NK-92 (cell line): Measurements from ENCODE around the gene LHPP.

Experiments used
- DNase-seq: peaks from one replicate; lab custom pipeline; 2025; ENCODE audit not compliant: unreplicated experiment; lab: John Stamatoyannopoulos, UW

The LHPP gene

DNA sequence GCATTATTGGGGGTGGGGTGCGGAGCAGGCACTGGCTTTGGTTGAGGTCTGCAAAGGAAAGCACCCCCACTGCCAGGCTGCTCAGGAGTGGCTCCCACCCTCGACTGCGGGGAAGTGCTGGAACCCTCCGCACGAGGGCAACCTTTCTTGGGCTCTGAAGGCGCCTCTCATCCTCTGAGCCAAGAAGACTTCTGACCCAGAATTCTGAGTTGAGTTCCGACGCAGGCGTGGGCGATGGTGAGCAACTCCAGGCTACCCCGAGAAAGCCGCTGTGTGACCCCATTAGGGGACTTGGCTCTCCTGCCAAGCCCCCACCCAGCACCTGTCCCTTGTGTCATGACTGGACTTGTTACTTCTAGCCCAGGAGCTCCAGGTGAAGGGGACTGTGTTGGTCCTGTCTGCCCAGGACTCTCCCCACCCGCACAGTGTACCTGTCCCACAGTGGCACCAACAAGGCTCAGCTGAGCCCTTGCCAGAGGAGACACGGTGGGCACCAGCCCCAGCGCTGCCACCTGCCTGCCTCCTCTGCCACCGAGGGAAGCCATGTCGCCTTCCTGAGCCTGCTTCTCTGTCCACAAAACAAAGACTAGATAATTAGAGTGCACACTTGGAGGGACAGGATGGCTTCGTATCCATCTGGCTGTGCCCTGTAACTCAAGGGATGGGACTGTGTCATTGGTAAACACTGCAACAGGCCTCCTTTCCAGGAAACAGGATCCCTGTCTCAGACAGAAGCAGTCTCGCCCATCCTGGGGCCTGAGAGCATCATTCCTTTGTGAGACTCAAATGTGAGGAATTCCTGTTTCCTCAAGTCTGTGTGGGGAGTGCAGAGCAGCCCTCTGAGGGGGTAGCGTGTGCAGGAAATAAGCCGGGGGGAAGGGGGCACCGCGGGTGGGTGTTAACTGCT, 128.8 kb downstream of the LHPP start:
- no peak for DNase-seq

DNA sequence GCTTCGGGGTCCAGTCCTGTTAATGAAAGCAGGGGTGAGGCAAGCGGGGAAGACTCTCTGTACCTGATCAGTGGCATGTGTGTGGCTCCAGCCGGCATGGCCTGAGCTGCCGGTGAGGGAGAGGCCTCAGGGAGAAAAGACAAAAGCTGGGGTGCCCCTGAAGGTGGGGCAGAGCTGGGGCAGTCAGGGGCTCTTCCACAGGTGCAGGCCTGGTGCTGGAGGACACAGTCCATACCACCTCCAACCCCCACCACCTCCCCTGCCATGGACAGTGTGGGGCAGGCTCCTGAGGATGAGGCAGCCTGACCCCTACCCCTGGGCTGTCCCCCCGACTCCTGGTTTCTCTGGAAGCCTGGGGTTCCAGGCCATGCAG, 129.5 kb downstream of the LHPP start:
- DNase-seq, result no peak

DNA sequence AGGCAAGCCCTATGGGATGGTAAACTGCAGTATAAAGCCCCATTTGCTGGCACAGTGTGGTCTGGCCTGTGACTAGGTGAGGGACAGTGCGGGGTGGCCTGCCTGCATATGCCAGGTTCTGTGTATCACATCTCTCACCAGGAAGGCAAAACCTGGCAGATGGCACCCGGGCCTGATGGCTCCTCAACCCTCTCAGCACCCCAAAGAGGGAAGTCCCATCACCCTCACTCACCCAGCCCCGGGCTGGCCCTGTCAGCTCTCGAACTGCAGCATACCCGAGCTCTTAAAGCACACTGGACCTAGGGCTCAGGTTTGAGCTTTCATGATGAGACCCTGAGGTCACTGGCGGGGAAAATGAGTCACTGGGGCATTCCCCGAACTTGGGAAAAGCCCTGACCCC, 130.5 kb downstream of the LHPP start:
- DNase-seq, result no peak

DNA sequence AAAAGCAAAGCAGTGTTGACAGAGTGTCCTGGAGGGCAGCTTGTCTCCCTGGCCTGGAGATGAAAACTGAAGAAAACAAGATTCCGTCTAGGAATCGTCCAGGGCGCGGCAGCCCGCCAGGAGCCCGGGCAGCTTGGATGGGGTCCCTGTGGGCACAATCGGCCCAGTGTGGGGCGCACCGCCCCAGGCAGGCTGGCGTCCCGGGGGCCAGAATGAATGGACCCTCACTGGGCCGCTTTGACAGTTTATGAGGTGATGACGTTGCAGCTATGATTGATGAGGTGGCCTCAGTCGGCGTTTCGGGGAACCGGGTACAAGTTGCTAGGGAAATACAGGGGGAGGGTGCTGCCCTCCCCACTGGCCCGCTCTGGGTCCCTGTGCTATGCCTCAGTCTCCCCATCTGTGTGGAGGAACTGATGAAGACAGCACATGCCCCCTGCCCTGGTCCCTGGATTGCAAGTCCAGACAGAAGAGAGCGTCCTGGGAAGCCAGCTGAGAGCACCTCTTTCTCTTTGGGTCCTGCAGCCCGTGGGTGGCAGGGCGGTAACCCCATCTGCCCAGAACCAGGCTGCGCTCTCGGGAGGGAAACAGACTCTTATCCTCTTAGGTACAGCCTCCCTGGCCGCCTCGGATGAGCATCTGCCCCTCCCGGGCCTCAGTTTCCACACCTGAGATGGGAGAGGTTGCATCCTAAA, 131.3 kb downstream of the LHPP start:
- DNase-seq, result no peak

DNA sequence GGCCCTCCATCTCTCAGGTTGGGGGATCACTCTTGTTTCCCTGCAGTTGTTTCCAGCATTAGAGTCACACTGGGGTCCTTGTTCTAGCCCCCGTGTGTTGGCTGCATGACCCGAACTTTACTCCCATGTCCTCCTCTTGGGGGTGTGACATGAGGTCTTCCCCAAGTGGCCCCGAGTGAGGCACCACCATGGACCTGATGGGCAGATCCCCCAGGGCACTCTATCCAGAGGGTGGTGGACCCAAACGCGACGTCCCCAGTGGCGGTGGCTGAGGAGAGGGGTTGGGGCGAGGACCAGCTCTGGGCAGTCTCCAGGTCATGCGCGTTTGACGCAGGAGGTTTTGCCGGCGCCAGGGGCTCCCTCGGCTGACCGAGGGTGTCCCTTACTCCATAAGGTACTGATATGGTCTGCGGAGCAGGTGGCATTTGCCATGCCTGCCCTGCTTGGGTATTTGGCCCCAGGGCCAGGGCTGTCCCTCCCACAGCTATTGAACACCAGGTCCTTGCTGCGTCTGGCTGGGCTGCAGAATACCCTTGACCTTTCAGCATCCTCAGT, 131.9 kb downstream of the LHPP start:
- no peak for DNase-seq

DNA sequence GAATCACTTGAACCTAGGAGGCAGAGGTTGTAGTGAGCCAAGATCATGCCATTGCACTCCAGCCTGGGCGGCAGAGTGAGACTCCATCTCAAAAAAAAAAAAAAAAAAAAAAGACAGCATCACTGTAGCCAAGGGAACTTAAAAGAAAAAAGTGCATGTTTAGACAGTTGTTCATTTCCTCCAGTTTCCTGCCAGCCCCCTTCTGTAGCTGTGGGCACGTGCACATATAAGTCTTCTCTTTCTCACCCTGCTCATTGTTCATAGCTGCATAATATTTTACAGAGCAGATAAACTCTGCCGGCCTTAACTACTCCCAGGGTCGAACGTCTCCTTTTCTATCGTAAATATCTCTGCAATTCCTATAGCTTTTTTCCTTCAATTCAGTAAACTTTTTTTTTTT, 132.6 kb downstream of the LHPP start:
- DNase-seq, result no peak

DNA sequence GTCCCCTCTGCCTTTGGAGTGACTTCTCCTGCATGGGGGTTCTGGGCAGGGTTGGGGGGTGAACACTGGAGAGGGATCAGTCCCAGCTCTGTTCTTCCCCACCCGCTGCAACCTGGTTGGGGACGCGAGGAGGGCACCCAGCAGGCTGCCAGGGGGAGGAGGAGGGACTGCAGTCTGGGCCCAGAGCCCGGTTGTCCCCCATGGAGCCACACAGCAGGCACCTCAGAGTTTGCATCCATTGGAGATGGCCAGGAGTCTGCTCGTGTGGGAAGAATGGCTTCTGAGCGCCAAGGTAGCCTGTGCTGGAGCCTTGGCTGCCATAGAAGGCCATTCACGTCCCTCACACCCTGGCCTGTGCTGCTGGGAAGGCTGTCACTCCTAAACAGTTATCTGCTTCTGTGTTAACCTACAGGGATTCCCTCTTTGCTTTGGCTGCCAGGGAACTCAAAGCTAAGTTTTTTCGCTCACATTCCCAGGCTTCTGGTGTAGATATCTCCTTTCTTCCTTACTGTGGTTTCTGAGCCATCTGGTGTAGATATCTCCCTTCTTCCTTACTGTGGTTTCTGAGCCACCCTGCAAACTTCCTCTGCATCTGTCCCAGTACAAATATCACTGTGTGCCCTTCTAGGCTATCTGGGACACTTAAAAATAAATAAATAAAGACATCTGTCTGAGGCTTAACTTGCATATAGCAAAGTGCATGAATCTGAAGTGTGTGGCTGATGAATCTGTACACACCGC, 133.7 kb downstream of the LHPP start:
- DNase-seq, result no peak

DNA sequence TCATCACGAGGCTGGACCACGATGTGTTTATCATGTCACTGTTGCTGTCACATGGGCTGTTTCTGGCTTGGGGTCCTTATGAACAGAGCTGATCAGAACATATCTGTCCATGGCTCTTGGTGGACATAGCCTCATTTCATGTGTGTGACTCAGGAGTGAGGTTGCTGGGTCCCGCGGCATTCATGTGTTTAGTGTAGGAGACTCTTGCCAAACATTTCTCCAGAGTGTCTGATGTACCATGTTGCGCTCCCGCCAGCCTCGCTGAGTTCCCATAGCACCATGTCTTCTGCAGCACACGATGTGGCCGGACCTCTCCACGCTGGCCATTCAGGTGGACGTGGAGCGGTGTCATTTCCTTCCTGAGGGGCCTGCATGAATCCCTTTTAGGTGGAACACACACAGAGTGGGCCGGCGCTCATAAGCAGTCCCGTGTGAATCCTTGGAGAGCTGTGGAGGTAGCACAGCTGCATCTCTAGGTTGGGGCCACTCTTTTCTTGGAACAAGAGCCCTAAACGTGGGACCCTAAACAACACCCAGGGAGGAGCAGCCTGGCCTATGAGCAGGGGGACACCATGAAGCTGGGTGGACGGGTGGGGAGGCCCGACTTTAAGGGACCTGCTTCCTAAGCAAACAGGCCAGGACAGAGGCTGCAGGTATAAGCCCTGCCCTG, 134.6 kb downstream of the LHPP start:
- no peak for DNase-seq

DNA sequence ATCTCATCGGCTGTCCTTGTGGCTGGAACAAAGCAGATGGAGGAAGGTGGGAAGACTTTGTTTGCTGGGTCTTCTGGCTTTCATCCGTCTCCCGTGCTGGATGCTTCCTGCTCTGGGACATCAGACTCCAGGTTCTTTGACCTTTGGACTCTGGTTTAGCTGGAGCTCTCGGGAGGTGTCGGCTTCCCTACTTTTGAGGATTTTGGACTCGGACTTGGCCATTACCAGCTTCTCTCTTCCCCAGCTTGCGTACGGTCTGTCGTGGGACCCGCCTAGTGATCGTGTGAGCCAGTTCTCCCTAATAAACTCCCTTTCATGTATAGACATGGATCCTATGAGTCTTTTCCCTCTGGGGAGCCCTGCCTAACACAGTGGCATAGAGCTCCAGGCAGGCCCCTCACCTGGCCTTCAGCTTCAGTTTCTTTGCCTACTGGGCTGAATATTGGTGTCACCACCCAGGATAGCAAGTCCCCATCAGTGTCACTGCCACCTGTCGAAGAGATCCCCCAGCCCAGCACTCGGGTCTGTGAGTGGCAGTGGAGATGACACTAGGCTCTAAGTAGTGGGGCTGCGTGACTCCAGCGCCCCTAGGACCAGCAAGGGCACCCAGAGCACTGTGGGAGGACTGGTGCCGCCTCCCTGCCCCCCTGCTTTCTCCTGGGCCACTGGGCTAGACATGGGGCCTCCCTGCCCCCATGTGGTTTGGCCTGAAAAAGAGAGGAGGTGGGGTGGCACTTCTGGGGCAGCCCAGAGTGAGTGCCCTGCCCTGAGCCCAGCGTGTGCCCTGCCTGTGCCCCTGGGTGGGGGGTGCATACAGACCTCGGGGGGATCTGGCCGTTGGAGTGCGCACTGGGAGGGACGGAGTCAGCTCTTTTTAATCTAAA, 135.6 kb downstream of the LHPP start:
- no peak for DNase-seq

DNA sequence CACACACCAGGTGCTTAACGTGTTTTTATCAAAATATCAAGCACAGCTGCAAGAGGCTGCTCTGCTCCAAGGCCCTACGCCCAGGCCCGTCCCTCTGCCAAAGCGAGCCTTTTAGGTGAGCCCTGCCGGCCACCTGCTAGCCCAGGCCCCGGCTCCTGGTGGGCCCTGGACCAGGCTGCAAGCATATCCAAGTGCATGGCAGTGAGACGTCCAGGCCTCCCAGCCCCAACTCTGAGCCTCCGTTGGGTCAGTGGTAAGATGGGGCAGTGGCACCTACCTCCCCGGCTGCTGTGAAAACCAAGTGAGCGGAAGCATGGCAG, 136.2 kb downstream of the LHPP start:
- no peak for DNase-seq

DNA sequence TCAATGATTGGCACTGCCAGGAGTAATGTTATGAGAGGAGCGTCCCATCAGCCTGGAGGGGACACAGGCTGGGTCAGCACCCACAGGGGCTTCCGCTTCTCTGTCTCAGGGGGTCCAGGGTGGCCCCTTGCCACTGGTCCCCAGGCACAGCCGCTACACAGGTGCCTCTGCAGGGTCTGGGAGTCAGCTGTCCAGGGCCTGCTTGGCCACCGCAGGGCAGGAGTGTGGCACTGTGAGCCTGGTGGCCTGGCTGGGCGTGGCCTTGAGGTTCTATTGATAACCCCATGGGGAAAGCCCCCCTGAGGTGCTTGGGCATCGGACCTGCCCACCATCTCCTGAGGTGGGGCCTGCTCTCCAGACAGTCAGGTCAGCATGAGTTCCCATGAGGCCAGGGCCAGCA, 136.6 kb downstream of the LHPP start:
- no peak for DNase-seq

DNA sequence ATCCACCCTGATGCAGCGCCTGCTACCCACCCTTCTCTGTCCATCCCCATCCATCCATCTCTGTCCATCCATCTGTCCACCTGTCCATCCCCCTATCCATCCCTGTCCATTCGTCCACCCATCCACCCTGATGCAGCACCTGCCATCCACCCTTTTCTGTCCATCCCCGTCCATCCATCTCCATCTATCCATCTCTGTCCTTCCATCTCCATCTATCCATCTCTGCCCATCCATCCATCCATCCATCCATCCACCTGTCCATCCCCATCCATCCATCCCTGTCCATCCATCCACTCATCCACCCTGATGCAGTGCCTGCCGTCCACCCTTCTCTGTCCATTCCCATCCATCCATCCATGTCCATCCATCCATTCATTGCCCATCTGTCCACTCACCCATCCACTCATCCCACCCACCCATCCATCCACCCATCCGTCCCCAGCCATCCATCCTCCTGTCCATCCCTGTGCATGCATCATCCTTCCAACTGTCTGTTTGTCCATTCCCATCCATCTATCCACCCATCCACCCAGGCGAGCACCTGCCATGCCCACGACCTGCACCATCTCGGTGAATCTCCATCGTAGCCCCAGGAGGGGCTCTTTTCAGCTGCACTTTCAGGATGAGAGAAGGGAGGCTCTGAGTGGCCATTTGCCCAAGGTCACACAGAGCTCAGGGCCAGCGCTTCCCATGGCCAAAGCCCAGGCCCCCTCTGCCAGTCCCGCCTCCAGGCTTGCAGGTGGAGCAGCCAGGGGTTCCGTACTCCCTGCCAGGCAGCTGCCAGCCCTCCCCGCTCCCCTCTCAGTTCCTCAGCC, 137.4 kb downstream of the LHPP start:
- DNase-seq, result no peak

DNA sequence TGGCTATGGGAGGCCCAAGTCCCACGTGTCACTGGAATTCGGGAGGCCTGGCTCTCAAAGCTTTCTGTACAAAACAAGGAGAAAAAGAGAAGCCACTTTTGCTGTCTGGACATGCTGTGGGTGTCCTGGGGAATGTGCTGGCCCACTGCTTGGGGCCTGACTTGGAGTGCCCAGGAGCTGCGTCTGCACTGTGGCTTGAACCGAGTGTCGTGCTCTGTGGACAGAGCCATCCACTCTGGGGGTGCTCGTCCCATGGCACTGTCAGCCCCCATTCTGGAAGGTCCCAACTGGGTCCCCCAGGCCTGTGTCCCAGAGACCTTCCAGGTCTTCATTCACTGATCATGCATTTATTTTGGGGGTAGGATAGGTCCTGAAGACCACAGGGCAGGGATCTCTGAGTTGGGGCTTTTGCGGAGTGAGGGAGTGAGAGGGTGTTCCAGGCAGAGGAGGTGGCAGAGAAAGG, 138.0 kb downstream of the LHPP start:
- no peak for DNase-seq

DNA sequence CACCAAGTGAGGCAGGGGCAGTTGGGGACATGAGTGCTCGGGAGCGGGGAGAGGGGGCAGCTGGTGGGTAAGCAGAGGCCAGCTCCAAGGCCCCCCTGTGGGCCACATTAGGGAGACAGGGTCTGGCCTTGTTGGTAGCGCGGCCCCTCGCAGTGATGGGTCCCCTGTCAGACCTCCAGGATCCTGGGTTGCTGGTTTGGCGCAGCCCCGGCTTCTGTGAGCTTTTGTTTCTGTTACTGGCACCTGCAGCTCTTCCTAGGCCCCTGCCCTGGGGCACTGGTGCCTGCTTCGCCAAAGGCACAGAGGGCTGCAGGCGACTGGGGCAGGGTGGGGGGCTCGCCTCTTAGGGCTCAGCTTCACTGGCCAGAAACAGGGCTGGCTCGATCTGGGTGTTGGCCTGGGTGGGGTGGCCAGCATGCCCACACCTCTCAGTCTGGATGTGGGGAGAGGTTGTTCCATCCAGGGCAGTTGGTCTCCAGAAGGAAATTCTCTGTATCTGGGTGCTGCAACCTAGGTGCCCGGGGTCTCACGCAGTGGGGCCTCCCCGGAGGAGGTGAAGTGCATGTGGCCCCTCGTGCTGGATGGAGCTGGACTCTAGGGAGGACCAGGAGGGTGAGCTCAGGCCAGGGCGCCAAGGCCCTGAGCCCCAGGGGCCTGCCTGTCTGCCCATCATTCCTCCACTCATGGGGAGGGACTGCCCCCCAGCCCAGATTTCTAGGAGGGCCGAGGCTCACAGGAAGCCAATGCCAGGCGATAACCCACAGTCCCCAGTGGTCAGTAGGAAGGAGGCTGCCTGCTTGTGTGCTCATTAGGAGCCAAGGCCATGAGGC, 138.6 kb downstream of the LHPP start:
- no peak for DNase-seq

DNA sequence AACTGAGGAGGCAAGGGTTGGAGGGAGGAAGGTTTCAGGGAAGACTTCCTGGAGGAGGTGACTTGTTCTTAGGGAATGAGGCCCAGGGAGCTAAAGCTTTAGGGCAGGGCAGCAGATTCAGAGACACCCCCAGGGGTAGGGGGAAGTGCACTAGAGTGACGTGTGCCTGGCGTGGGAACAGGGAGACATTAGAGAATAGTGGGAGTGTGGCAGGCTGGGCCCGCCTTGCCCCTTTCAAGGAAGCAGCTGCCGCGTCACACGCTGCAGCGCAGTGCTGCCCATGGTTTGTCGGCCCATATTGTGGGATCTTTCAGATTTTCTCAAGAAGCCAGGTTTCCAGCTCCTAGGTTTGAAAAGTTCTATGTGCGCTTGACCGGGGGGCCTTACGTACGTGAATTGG, 139.4 kb downstream of the LHPP start:
- DNase-seq, result no peak

DNA sequence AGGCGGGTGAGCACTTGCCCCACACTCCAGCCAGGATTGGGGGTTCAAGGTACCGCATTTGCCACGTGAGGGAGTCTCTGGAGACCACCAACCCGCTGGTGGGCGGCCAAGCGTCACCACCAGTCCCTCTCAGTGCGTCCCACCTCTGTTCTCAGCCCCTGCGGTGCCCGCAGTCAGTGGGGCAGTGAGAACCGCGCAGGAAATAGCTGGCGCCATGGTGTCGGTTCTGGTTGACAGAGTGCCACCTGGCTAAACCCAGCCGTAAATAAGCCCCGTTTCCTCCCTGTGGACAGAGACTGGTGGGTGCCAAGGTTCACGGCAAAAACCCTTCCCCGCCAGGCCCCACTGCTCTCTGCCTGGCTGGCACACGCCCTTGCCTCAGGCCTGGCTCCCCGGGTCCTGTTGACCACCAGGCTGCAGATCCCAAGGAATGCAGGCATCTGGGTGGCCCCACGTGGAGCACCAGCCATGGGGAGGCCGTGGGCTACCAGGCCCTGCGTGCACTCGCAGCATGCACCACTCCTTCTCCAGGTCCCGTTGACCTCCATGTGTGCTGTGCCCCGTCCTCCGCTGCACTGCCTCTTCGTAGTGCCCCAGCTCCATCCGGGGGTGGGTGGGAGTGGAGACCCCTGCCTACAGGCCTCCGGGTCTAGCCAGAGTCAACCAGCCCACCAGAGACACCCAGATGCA, 140.0 kb downstream of the LHPP start:
- no peak for DNase-seq

DNA sequence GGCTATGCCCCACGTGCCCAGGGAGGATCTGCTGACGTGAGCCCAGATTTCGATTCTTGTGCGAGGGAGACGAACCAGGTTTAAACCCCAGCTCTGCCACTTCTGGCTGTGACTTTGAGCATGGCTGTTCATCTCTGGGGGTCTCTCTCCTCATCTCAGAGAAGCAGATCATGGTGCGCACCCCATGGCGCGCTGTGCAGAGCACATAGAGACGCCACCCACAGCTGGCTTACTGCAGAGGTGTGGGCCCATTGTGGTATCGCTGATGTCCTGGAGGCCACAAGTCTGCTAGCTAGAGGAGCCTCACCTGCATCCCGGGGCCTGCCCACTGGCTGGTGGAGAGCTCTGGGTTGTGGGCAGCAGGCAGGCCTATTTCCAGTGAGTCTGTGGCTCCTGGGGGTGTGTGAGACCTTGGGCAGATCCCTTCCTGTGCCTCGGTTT, 140.5 kb downstream of the LHPP start:
- DNase-seq, result no peak
